Stimulated activated CD4-positive, alpha-beta T cell treated with anti-CD3 and anti-CD28 coated beads, Interleukin-15, amount 100 ng/mL, for 48 hours (primary cell): ENCODE measurements around the gene SLC9C1.
A peak's percentile ranks its signal among the peaks of the same experiment; 100 is the strongest.

Experiments used
- DNase-seq, 2 donors: peaks; one replicate each; pipeline ENCODE4 v3.0.0-alpha.2; 2020; ENCODE audit warnings: low read depth in 2 of 2

The SLC9C1 gene

DNA sequence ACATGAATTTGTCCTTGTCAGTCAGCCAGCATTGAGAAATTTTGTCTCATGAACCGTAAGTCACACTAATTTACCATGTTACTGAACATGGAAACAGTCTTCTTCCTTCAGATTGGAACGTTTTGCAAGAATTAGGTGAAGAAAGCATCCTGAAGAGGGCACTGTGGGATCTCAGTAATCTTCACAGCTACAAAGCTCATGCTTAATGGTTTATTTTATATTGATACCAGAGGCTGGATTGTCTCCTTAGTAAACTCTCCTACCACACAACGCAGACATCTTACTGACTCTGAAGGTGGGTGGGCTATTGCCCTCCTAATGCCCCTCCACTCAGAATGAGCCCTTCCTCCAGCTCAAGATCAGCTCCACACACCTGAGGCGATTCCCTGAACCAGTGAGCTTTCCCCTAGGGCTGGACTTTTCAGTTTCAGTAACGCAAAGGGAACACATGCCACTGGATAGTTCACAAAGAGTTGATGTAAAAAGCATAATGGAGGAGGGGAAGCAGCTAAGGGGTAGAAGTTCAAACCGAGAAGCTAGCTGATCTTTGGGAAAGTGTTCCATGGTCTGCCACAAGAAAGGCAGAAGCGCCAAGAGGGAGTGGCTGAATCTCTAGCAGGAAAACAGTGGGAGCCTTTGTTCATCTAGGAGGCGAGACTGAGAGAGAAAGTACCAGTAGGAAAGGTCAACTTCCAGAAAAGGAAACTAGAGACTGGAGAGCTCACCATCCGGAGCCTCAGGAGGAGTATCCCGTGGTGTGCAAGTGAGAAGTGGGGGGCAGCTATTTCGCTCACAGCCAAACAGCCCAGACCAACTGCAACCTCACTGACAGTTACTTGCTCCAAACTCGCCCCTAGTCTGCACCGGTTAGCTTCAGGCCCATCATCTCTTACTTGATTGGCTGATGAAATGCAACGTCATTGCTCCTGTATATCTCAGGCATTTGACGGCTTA lies at the start of gene SLC9C1:
Gene SLC9C1, minus strand, starts transcription at position 849 of the 954 bp plus-strand sequence. CDS start 7,425 bp downstream, outside the sequence.
- no peak for DNase-seq

DNA sequence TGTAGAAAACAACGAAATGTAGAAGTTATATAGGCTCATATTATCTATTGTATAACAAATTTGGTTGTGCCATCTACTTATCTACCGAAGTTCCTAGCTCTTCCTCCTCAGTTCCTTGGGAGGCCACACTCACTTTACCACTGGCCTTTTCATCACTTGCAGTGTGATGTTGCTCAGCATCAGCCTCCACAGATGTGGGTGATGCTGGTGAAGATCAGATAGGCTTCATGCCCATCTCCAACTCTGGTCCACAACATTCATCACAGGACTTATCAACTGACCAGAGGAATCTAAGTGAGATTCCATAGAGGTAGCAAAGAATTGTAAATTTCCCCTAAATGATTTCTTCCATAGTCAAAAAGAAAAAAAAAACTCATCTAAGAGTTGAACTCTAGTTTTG lies 47.4 kb upstream of the SLC9C1 start:
- DNase-seq, result no peak

DNA sequence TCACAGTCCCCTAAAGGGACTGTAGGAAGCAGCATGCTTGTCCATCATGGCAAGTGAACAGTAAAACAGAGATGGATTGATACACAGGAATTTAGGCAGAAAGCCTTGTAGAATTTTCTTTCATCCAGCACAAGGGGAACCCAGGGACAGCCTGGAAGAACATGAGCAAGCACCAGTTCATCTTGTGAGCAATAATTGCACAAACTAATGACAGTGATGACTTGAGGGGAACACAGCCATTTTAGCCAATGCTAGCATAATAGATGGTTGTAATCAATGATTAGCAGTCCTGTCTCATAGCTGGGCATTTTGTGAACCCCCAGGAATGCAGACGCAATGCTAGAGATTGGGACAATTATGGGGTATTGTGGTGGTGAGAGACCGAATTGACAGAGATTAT lies 45.6 kb upstream of the SLC9C1 start:
- no peak for DNase-seq

DNA sequence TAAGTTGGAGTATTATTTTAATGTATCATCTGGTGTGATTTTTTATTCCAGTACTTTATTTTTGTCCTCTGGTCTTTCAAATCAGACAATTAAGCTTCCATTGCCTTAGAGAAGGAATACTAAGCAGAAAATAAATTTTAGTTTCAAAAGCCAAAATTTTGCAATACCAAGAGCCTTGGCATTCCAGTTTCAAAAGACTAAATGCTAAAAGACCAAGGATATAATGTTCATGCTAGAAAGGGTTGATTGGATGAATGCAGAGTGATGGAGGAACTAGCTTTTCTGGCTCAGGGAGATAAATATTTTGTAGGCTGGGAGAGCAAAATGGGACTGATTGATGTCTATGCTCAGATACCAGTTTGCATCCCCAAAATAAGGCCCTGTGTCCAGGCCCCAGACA lies 45.1 kb upstream of the SLC9C1 start:
- no peak for DNase-seq

DNA sequence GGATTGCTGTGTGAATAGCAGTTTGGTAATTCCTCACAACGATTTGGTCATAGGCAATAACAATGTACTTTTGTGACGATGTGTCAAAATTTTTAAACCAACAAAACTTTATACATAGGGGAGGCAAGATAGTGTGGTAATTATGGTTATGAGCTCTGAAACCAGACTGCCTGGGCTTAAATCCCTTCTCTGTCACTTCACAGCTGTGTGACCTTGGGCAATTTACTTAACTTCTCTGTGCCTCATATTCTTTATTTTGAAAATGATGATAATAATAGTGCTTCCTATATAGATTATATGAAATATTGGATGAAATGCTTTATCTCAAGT lies 44.7 kb upstream of the SLC9C1 start:
- DNase-seq, result no peak

- DNase-seq, result no peak
These were observed 44.2 kb upstream of the SLC9C1 start for GRCh38 chr3:112338021-112338726.

DNA sequence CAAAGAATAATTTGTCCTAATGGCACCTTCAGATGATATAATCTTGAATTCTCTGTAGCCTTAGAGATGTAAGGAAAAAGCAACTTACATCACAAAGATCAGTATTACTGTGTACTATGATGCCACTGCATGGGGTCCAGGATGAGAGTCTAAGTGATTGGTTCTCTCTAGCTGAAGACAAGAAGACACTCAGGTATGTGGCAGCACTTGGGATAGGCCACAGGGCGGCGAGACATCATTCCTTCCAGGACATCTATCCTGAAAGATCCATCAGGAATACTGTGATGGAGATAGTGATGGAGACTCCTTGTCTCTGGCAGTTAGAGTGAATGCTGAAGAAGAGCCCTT lies 41.4 kb upstream of the SLC9C1 start:
- no peak for DNase-seq

GRCh38 chr3:112334691-112335433 lies 40.8 kb upstream of the SLC9C1 start:
- no peak for DNase-seq

GRCh38 chr3:112333381-112334317 lies 39.6 kb upstream of the SLC9C1 start:
- DNase-seq, result no peak

GRCh38 chr3:112333002-112333380 lies 39.0 kb upstream of the SLC9C1 start, which contains the start of gene CD200:
Gene CD200 (plus strand): TSS chr3:112333156. CDS start chr3:112333213, 57 bp downstream.
- DNase-seq, result peak in 1 of 2 donors; percentile 40

DNA sequence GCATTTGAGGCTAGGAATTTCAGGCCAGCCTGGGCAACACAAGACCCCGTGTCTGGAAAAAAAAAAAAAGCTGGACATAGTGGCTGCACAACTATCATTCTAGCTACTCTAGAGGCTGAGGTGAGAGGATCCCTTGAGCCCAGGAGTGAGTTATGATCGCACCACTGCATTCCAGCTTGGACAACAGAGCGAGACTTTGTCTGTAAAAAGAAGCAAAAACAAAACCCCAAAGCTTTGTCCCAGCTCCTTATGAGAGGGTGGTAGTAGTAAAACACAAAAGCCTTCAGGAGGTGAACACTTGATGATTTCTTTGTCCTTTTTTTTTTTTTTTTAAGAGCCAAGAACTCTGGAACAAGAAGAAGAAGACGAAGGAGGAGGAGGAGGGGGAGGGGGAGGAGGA lies 37.8 kb upstream of the SLC9C1 start:
- no peak for DNase-seq

DNA sequence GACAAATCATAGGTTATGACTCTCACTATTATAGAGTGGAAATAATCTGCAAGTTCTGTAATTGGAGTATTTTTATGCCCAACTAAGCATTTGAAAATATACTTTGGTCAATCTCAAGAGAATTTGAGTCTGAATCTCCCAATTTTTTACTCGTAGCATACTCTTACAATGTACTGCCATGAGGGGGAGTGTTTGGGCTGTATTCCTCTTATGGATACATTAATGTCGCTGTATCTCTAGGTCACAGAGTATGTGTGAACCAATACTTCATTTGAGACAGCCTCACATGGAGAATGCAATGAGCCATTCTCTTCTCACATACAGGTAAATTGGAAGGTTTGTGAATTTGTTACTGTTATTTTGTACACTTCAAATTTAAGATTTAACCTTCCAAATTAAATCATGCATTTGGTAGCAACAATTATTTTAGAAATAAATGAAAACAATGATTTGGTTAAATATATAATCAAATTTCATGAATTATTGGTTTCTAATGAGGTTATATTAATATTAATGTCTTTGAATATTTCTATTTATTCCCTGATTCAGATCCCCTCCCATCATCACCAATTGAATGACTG lies 33.4 kb upstream of the SLC9C1 start:
- no peak for DNase-seq

DNA sequence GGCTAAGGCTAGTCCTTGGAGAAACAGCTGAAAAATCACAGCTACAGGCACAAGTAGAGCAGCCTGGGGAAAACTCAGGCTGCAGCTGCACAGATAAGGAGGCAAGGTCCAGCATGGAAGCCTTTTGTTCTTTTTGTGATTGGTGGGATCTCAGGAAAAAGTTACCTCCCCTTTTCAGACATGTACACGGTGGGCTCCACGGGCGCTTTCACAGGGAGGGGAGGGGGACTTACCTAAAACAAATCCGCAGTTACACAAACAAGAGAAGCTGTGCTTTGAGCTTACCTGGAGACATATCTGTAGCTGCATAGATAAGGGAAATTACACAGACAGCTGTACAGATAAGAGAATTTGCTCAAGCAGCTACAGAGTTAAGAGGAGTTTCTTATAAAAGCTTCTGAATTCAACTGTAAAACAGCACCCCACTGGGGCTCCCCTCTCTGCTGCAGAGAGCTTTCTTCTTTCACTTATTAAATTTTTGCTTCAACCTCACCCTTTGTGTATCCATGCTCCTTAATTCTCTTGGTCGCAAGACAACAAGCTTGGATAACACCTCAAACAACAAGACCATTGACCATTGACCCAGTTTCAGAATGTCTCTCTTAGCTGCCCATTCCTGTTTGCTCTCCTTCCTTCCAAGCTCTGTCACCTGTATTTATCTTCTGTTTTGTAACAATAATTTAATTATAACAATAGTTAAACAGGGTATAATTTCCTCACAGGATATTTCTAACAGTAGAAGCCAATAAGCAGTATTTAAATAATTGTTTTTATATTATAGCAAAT lies 28.0 kb upstream of the SLC9C1 start:
- DNase-seq, result no peak

DNA sequence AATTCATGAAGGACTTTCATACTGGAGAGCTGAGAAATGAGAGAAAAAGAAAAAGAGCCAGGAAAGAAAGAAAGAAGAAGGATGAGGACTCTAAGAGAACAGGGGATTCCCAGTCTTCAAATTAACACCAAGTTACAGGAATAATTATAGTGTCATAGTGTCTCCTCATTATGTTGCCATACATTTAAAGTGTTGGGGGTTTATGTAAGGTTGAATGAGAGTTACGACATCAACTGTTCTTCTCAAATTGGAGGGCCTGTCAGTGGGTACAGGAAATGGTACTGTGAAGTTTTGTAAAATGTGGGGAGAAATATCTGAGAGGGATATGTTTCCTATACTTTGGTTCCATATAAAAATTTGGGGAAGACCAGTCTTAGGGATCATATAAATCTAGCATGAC lies 26.7 kb upstream of the SLC9C1 start:
- no peak for DNase-seq

GRCh38 chr3:112319516-112320276 lies 25.7 kb upstream of the SLC9C1 start:
- DNase-seq, result no peak

GRCh38 chr3:112315791-112316190 lies 21.8 kb upstream of the SLC9C1 start:
- no peak for DNase-seq

- no peak for DNase-seq
These were observed 20.6 kb upstream of the SLC9C1 start for GRCh38 chr3:112314649-112315048.

- DNase-seq, result no peak
These were observed 14.3 kb upstream of the SLC9C1 start for GRCh38 chr3:112308151-112308911.

DNA sequence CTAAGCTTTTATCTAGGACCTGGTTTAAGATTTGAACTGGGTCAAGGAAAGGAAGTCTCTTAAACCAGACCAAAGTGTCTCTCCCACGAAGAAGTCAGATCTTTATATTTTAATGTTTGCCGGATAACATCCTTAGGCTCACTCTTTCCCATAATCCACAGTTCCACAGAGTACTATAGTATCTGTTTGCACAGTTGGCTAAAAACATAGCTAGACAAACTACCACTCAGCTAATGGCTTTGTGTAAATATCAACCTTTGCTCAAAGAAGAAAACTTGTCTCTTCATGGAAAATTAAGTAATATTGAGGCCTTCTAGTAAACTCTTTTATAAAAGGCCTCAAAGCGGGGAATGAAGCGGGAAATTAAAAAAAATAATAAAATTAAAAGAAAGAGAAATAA lies 13.5 kb upstream of the SLC9C1 start:
- no peak for DNase-seq
